ENCODE results near the gene MEOX2.

MEOX2 gene

GRCh38 chr7:15628876-15629275 lies 57.6 kb downstream of the MEOX2 start:
- no peak overlapping the region for H3K4me3 ChIP-seq (ENCODE audit: low read depth, low read length)
- peak; percentile 29 for DNase-seq (ENCODE audit: low read depth, low spot score)
- no peak for TF ChIP-seq CTCF (IDR thresholded peaks at IDR 0.05; ENCODE audit: low read depth, low read length)
- in situ Hi-C loops (cut with HindIII; ENCODE audit: low sequenced_read_pairs), result no loop called here

- peak; percentile 35 for DNase-seq (ENCODE audit: low read depth, low spot score)
- H3K4me3 ChIP-seq (ENCODE audit: low read depth, low read length), result no peak overlapping the region
- TF ChIP-seq CTCF (IDR thresholded peaks at IDR 0.05; ENCODE audit: low read depth, low read length), result no peak
- in situ Hi-C loops (cut with HindIII; ENCODE audit: low sequenced_read_pairs), result no loop called here
Observed at GRCh38 chr7:15626041-15626440, 60.4 kb downstream of the MEOX2 start.

- DNase-seq (ENCODE audit: low read depth, low spot score), result peak; percentile 43
- TF ChIP-seq CTCF (IDR thresholded peaks at IDR 0.05; ENCODE audit: low read depth, low read length), result no peak
- in situ Hi-C loops (cut with HindIII; ENCODE audit: low sequenced_read_pairs), result no loop called here
Observed at GRCh38 chr7:15625466-15625865, 61.0 kb downstream of the MEOX2 start.

GRCh38 chr7:15621468-15621867 lies 65.0 kb downstream of the MEOX2 start:
- no peak overlapping the region for H3K4me3 ChIP-seq (ENCODE audit: low read depth, low read length)
- no peak for TF ChIP-seq CTCF (IDR thresholded peaks at IDR 0.05; ENCODE audit: low read depth, low read length)
- DNase-seq (ENCODE audit: low read depth, low spot score), result no peak
- in situ Hi-C loops (cut with HindIII; ENCODE audit: low sequenced_read_pairs), result no loop called here

More at GRCh38 chr7:15625466-15625865, 61.0 kb downstream of the MEOX2 start:
- no peak overlapping the region for H3K4me3 ChIP-seq (ENCODE audit: low read depth, low read length)

- no peak for TF ChIP-seq CTCF (IDR thresholded peaks at IDR 0.05; ENCODE audit: low read depth, low read length)
- H3K4me3 ChIP-seq (ENCODE audit: low read depth, low read length), result no peak overlapping the region
- DNase-seq (ENCODE audit: low read depth, low spot score), result no peak
- in situ Hi-C loops (cut with HindIII; ENCODE audit: low sequenced_read_pairs), result no loop called here
Observed at GRCh38 chr7:15620491-15621185, 65.8 kb downstream of the MEOX2 start.

- no peak for TF ChIP-seq CTCF (IDR thresholded peaks at IDR 0.05; ENCODE audit: low read depth, low read length)
- DNase-seq (ENCODE audit: low read depth, low spot score), result no peak
- no peak overlapping the region for H3K4me3 ChIP-seq (ENCODE audit: low read depth, low read length)
- in situ Hi-C loops (cut with HindIII; ENCODE audit: low sequenced_read_pairs), result no loop called here
Observed at GRCh38 chr7:15618275-15618674, 68.2 kb downstream of the MEOX2 start.
